AG10803 (cell line): ENCODE measurements around the gene INKA2.

ENCODE experiments used
- DNase-seq: peaks from one replicate; pipeline ENCODE4 v3.0.0; 2010; ENCODE audit warnings: low read depth
- H3K4me3 ChIP-seq: 2 replicates; pipeline ENCODE4 v1.5.1; 2011; ENCODE audit warnings: mild to moderate bottlenecking, low read length, control low read depth
- TF ChIP-seq, protein P1 (sequence below): conservative IDR thresholded peaks from 2 replicates; pipeline ENCODE4 v1.5.1; 2011; ENCODE audit warnings: mild to moderate bottlenecking, low read length, control low read depth, inconsistent platforms

Gene INKA2

DNA sequence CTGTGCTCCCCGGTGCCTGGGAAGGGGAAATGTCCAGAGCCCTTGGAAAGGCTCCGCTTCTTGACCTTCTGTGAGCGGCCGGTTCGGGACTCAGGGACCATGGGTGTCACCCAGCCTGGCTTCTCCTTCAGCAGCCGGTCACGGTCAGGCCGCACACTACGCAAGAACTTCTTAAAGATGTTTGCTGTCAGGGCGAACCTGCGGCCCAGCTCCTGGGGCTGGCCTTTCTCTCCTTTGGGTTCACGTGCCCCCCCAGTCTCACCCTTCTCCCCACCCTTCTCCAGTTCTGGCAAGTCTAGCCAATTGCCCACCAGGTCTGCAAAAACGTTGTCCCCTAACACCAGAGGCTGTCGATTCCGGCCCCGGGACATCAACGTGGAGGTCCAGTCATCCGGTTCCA is 12.1 kb downstream of the INKA2 start:
- TF ChIP-seq, protein P1, sequence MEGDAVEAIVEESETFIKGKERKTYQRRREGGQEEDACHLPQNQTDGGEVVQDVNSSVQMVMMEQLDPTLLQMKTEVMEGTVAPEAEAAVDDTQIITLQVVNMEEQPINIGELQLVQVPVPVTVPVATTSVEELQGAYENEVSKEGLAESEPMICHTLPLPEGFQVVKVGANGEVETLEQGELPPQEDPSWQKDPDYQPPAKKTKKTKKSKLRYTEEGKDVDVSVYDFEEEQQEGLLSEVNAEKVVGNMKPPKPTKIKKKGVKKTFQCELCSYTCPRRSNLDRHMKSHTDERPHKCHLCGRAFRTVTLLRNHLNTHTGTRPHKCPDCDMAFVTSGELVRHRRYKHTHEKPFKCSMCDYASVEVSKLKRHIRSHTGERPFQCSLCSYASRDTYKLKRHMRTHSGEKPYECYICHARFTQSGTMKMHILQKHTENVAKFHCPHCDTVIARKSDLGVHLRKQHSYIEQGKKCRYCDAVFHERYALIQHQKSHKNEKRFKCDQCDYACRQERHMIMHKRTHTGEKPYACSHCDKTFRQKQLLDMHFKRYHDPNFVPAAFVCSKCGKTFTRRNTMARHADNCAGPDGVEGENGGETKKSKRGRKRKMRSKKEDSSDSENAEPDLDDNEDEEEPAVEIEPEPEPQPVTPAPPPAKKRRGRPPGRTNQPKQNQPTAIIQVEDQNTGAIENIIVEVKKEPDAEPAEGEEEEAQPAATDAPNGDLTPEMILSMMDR = no peak
- no peak overlapping the region for H3K4me3 ChIP-seq

DNA sequence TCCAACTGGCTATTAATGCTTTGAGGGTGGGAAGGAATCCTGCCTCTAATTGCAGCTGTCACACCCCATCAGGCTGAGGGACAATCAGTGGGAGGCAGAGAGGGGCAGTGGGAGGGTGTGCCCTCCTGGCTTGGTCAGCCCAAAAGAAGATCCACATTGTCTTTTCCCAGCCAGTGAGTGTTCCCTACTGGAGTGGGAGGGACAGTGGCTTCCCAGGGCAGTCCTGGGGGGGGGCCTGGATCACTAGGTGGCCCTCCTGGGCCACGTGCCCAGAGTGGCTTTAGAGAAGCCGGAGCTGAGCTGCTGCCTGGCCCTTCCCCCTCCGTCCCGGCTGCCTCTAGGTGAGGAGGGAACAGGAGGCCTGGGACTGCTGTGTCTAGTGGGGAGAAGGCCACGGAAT is 14.0 kb downstream of the INKA2 start:
- H3K4me3 ChIP-seq = no peak overlapping the region
- no peak for DNase-seq
- TF ChIP-seq, protein P1 = no peak

More for the DNA sequence above, 12.1 kb downstream of the INKA2 start:
- no peak for DNase-seq

DNA sequence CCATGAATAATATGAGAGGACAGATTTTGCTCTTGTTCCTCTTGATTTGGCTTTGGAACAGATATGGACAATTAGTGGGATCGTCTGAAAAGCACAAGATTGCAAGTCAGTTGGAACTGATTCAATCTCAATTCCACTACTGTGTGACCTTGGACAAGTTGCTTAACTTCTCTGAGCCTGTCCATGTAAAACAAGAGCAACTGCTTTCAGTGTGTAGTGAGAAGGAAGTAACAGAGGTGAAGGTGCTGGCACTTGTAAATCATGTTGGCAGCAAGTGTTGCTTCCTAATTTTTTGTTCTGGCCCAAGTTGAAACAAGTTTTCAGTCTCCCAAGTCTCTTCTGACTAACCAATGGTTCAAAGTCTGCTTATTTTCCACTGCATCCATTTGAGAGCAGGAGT is 15.3 kb downstream of the INKA2 start:
- H3K4me3 ChIP-seq = no peak overlapping the region
- no peak for DNase-seq
- TF ChIP-seq, protein P1 = no peak

DNA sequence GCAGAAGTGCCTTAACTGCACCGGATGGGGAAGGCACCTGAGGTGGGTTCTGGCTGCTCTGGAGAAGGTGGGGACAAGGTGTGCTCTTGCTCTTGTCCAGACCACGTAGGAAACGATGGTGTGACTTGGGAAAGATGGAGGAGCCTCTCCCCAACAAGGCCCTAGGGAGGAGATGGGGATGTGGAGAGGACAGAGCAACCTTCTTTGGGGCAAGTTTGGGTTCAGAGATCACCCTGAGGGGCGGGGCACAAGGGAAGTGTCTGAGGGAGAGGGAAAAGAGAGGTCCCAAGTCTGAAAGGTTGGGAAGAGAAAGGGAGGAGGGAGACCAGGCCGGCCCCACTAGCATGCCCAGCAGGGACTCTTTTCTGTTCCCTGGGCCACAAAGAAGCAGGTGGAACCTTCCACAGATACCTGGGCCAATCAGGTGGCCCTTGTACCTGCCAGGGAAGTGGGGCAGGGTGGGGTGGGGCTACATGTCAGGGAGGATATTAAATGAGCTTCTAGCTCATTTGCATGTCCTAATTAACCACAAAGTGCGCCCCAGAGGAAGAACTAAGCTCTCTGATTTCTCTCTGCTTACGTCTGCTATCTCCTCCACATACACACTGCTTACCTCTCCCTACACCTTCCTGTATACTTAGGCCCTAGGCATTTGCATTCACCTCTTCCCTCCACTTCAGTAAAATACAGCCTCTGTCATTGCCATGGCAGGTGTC is 15.9 kb downstream of the INKA2 start:
- TF ChIP-seq, protein P1 = no peak
- DNase-seq = no peak
- H3K4me3 ChIP-seq = no peak overlapping the region

DNA sequence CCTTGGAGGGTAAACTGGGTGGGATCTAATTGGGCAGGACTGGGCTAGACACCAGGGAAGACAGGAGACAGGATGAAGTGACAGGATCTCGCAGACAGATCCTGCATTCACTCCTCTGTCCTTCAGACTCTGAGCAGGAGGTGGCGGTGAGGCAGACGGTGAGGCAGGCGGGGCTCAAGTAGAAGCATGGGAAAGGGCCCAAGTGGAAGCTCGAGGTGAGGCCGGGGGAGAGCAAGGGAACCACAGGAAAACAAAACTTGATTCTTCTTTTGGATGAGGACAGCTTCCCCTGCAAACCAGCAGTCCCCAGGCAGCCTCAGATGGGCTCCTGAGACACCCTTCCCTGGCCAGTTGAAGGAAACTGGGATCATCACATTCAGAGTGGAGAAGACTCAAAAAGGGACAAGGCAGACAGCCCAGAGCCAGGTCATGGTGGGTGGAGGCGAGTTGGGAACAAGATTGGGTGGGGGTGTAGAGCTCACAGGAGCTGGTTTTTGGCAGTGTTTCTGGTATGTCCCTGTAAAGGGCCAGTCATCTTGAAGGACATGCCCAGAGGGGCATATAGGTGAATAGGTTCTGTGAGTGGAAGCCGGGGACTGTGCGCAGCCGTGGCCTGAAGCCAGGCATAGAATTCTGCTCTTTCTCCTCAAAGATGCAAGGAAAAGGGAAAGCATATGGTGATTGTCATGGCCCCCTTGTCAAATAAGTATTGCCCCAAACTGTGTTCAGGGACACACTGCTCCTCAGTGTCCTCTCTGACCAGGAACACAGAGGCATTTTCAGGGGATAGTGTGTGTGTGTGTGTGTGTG is 18.0 kb downstream of the INKA2 start:
- no peak overlapping the region for H3K4me3 ChIP-seq
- no peak for DNase-seq
- TF ChIP-seq, protein P1 = no peak

DNA sequence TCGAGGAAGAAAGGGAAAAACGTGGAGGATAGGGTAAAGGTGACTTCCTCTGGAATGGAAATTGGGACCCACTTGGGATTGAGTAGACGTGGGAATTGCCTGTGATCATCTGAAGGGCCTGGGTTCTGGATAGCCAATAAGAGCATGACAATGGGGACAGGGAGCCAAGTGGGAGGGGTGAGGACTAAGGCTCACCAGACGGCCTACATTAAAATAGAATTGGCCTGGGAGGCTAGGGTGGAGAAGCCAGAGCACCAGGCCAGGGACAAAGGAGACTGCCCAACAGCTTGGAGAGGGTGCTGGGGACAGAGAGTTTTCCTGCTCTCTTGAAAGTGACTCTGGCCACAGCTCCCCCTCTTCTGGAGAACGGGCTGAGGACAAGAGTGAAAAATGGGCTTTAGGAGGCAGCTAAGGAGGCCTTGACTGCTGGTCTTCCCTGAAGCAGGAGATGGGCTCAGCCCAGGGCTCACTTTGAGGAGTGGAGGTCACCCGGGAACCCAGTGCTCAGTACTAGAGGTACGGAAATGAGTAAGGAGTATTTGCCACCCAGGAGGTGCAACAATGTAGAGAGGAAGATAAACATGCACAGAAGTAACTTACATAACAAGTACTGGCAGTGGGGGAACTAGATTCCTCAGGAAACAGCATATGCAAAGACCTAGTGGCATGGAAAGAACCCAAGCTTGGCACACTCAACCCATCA is 18.8 kb downstream of the INKA2 start:
- TF ChIP-seq, protein P1 = no peak
- no peak overlapping the region for H3K4me3 ChIP-seq
- DNase-seq = no peak
